ENCODE data around the gene WDR75. TPM values are rescaled to one million over a fixed set of nuclear protein-coding genes. Genes with fewer than 3 reads are reported as not detected.

WDR75 gene
- total and polyA plus RNA-seq, 4 donors = 16.3 to 50.1 (median 23.2) TPM

- H3K27ac ChIP-seq (ENCODE audit: low read depth in 1 of 2, low read length in 1 of 2) = no peak overlapping the region
- peak in 1 of 3 donors; percentile 35 for DNase-seq
- H3K9me3 ChIP-seq (ENCODE audit: control insufficient read depth in 4 of 4, insufficient read depth in 3 of 4, low read length in 3 of 4) = peaks cover 0 to 2% (median 0%) of the 10 kb centered on the region in 4 donors
- H3K27me3 ChIP-seq (ENCODE audit: control insufficient read depth in 3 of 3, insufficient read depth in 3 of 3, low read length in 2 of 3) = no peaks in the 10 kb centered on the region
- H3K4me3 ChIP-seq = no peak overlapping the region
- peaks cover 0 to 29% (median 9%) of the 10 kb centered on the region in 5 donors for H3K4me1 ChIP-seq (ENCODE audit: control insufficient read depth in 5 of 5, insufficient read depth in 5 of 5, low read length in 5 of 5)
- ATAC-seq (ENCODE audit: insufficient read depth, low FRiP score) = no peak
- no peaks in the 10 kb centered on the region for H3K36me3 ChIP-seq (ENCODE audit: control insufficient read depth in 4 of 4, insufficient read depth in 4 of 4, low read length in 4 of 4)
- 81 to 84% methylated on average over 6 of the region's 6 CpGs for WGBS, 2 donors
- H3K9ac ChIP-seq (ENCODE audit: insufficient read depth in 1 of 2, low read length in 2 of 2) = no peak overlapping the region
- no peak for TF ChIP-seq CTCF (IDR thresholded peaks at IDR 0.05; ENCODE audit: control extremely low read depth, extremely low read depth)
These were observed 76.7 kb downstream of the WDR75 start for GRCh38 chr2:189517847-189518535.

GRCh38 chr2:189519631-189520387 is 78.5 kb downstream of the WDR75 start:
- Histone ChIP-seq H3K9me3 (ENCODE audit: control insufficient read depth in 4 of 4, insufficient read depth in 3 of 4, low read length in 3 of 4) (peaks cover 0 to 2% (median 0%) of the 10 kb centered on the region in 4 donors), H3K9ac (ENCODE audit: insufficient read depth in 1 of 2, low read length in 2 of 2) (no peak overlapping the region), H3K36me3 (ENCODE audit: control insufficient read depth in 4 of 4, insufficient read depth in 4 of 4, low read length in 4 of 4) (no peaks in the 10 kb centered on the region), H3K4me1 (ENCODE audit: control insufficient read depth in 5 of 5, insufficient read depth in 5 of 5, low read length in 5 of 5) (peaks cover 0 to 33% (median 9%) of the 10 kb centered on the region in 5 donors), H3K4me3 (no peak overlapping the region), H3K27ac (ENCODE audit: low read depth in 1 of 2, low read length in 1 of 2) (no peak overlapping the region), H3K27me3 (ENCODE audit: control insufficient read depth in 3 of 3, insufficient read depth in 3 of 3, low read length in 2 of 3) (no peaks in the 10 kb centered on the region)
- TF ChIP-seq CTCF (IDR thresholded peaks at IDR 0.05; ENCODE audit: control extremely low read depth, extremely low read depth) = no peak
- ATAC-seq (ENCODE audit: insufficient read depth, low FRiP score) (no peak), DNase-seq (peak in 2 of 3 donors; percentile 42 to 52)
- WGBS, 2 donors = 78 to 87% methylated on average over 6 of the region's 6 CpGs

GRCh38 chr2:189521699-189522434 is 80.6 kb downstream of the WDR75 start:
- Histone ChIP-seq H3K36me3 (ENCODE audit: control insufficient read depth in 4 of 4, insufficient read depth in 4 of 4, low read length in 4 of 4) (no peaks in the 10 kb centered on the region), H3K4me1 (ENCODE audit: control insufficient read depth in 5 of 5, insufficient read depth in 5 of 5, low read length in 5 of 5) (peaks cover 0 to 40% (median 9%) of the 10 kb centered on the region in 5 donors), H3K27me3 (ENCODE audit: control insufficient read depth in 3 of 3, insufficient read depth in 3 of 3, low read length in 2 of 3) (no peaks in the 10 kb centered on the region), H3K9ac (ENCODE audit: insufficient read depth in 1 of 2, low read length in 2 of 2) (no peak overlapping the region), H3K9me3 (ENCODE audit: control insufficient read depth in 4 of 4, insufficient read depth in 3 of 4, low read length in 3 of 4) (peaks cover 0 to 2% (median 0%) of the 10 kb centered on the region in 4 donors), H3K27ac (ENCODE audit: low read depth in 1 of 2, low read length in 1 of 2) (no peak overlapping the region), H3K4me3 (no peak overlapping the region)
- 71 to 87% methylated on average over 2 of the region's 2 CpGs for WGBS, 2 donors
- DNase-seq = peak in 2 of 3 donors; percentile 77 to 79
- no peak for ATAC-seq (ENCODE audit: insufficient read depth, low FRiP score)
- TF ChIP-seq CTCF (IDR thresholded peaks at IDR 0.05; ENCODE audit: control extremely low read depth, extremely low read depth) = no peak
